Activated naive CD4-positive, alpha-beta T cell treated with anti-CD3 and anti-CD28 coated beads, Interleukin-2, amount 50 U/mL, for 72 hours (primary cell): ENCODE data around the gene SF3B3. TPM values are rescaled to one million over a fixed set of nuclear protein-coding genes. Genes with fewer than 3 reads are reported as not detected.

Experiments
- ATAC-seq, 2 donors: fragments of 150-1000 bp; cut with Tn5 transposase; 2 replicates each; pipeline ENCODE4 v1.10.0; 2021; ENCODE audit warnings: mild to moderate bottlenecking in 2 of 2, moderate library complexity in 2 of 2
- DNase-seq, 2 donors: peaks; one replicate each; pipeline ENCODE4 v3.0.0; 2021 to 2022; ENCODE audit warnings: low spot score in 2 of 2
- H3K27ac Mint-ChIP-seq, 2 donors: one replicate each; pipeline ENCODE4 v1.8.0; 2022; ENCODE audit warnings: mild to moderate bottlenecking in 2 of 2, mixed read lengths in 2 of 2
- H3K36me3 Mint-ChIP-seq, 2 donors: one replicate each; pipeline ENCODE4 v1.8.0; 2022; ENCODE audit warnings: mixed read lengths in 2 of 2
- H3K9me3 Mint-ChIP-seq, 2 donors: one replicate each; pipeline ENCODE4 v1.8.0; 2022; ENCODE audit warnings: mixed read lengths in 2 of 2
- total RNA-seq, 2 donors: library from RNA; stranded (reverse); gene quantifications; one replicate each; pipeline ENCODE4 v1.2.3, GENCODE V29; 2022

SF3B3 gene
- 100 to 1,000 TPM; 308 to 543 TPM for total RNA-seq

GRCh38 chr16:70523743-70524398 lies at the start of gene SF3B3:
SF3B3 (plus strand) TSS chr16:70523816; CDS start chr16:70526657, 2,841 bp downstream.
- DNase-seq (peak; percentile 67 to 79), ATAC-seq (peak; percentile 67 to 74)
- no peaks in the 10 kb centered on the region for H3K9me3 Mint-ChIP-seq
- H3K27ac Mint-ChIP-seq, result peak within 1 kb of the TSS; percentile 99 to 100
- H3K36me3 Mint-ChIP-seq, result peaks cover 53 to 60% of the 10 kb centered on the region in 2 donors

- Mint-ChIP-seq H3K27ac (peak overlapping the region in 1 of 2 donors; percentile 75), H3K9me3 (no peaks in the 10 kb centered on the region), H3K36me3 (no peaks in the 10 kb centered on the region)
- ATAC-seq, result no peak
- DNase-seq, result no peak
Observed at GRCh38 chr16:70474320-70475053, 49.1 kb upstream of the SF3B3 start.

GRCh38 chr16:70475054-70475871 lies 48.4 kb upstream of the SF3B3 start:
- DNase-seq, result no peak
- ATAC-seq, result no peak
- no peaks in the 10 kb centered on the region for H3K36me3 Mint-ChIP-seq
- H3K27ac Mint-ChIP-seq, result peak overlapping the region in 1 of 2 donors; percentile 90
- no peaks in the 10 kb centered on the region for H3K9me3 Mint-ChIP-seq

DNA sequence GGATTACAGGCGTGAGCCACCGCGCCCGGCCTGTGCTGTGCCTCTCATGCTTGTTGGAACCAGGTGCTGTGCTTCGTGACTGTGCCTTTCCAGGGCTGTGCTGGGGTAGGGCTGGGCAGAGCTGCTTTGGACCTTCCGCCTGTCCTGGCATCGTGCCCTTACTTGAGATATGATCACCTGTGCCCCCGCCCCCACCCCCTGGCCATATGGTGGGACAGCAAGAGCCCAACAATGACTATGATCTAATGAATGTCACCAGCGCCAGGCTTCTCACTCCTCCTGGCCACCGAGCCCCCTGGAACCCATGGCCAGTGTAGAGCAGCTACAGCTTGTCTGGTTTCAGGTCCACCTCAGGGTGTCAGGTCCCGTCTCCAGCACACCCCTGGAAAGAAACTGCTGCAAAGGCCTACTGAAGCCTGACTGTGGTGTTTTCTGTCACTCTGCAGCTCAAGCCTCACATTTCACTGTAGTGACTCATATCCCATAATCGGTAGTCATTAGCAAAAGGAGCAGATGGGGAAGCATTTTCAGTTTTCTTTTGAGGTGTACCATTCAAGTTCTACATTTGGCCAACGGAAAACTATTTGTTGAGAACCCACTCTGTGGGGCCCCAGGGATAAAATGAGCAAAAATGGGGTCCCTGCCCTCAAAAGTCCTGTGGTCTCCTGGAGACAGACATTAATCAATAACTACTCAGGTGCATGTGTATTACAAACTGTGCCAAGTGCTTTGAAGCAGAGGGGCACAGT lies 47.2 kb upstream of the SF3B3 start:
- DNase-seq (peak; percentile 64 to 66), ATAC-seq (peak; percentile 94 to 97)
- Mint-ChIP-seq H3K36me3 (no peaks in the 10 kb centered on the region), H3K9me3 (no peaks in the 10 kb centered on the region), H3K27ac (peak overlapping the region; percentile 90 to 94)

- Mint-ChIP-seq H3K27ac (peak overlapping the region; percentile 55 to 90), H3K9me3 (no peaks in the 10 kb centered on the region), H3K36me3 (no peaks in the 10 kb centered on the region)
- ATAC-seq (no peak), DNase-seq (no peak)
Observed at GRCh38 chr16:70478169-70478568, 45.4 kb upstream of the SF3B3 start.

- Mint-ChIP-seq H3K27ac (no peak overlapping the region), H3K9me3 (no peaks in the 10 kb centered on the region), H3K36me3 (no peaks in the 10 kb centered on the region)
- DNase-seq, result no peak
- no peak for ATAC-seq
Observed at GRCh38 chr16:70478912-70479341, 44.7 kb upstream of the SF3B3 start.

DNA sequence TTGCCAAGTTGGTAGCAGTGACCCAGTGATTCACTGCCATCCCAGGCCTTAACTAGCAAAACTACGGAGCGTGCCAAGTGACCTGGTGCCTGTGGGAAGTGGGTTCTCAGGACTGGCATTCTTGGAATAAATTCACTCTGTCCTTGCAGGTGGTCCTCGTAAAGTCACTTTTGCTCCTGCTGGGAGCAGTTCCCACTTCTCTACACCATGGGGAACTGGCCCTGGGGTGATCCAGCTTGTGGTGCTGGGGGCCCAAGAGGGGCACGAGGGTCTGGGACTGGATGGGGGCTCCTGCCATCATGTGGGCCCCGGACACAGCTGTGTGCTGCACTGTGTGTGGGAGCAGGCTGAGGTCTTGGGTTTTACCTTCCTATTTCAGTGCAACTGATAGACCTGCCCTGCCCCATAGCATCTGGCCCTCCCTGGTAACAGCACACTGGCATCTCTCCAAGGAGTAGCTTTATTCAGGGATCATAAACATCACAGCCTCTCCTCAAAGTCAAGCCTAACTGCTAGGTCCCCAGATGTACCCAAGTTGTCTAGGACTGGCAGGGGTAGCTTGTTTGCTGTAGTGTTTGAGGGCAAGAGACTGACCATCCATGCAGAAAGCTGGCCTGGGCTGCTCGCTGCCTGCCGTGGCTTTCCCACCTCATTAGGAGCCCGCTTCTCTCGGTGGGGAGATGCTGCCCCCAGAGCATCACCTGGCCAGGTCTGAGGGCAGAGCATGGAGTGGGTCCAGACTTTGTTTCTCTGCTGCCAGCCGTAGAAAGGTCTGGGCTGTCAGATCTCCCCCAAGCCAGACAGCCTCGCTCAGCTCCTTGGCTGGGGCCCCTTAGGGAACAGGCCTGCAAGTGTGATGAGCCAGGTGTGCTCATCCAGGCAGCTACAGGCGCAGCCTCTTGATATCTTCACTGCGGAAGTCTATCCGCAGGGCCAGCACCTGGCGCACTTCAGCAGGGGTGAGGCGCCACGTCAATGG lies 43.2 kb upstream of the SF3B3 start:
- H3K27ac Mint-ChIP-seq, result peak overlapping the region in 1 of 2 donors; percentile 72
- ATAC-seq (no peak), DNase-seq (no peak)
- no peaks in the 10 kb centered on the region for H3K36me3 Mint-ChIP-seq
- no peaks in the 10 kb centered on the region for H3K9me3 Mint-ChIP-seq

GRCh38 chr16:70481929-70482536 lies 41.6 kb upstream of the SF3B3 start:
- ATAC-seq, result no peak
- Mint-ChIP-seq H3K36me3 (no peaks in the 10 kb centered on the region), H3K27ac (no peak overlapping the region), H3K9me3 (no peaks in the 10 kb centered on the region)
- DNase-seq, result no peak

- DNase-seq, result no peak
- Mint-ChIP-seq H3K36me3 (no peaks in the 10 kb centered on the region), H3K27ac (no peak overlapping the region), H3K9me3 (no peaks in the 10 kb centered on the region)
- no peak for ATAC-seq
Observed at GRCh38 chr16:70482624-70483023, 41.0 kb upstream of the SF3B3 start.

DNA sequence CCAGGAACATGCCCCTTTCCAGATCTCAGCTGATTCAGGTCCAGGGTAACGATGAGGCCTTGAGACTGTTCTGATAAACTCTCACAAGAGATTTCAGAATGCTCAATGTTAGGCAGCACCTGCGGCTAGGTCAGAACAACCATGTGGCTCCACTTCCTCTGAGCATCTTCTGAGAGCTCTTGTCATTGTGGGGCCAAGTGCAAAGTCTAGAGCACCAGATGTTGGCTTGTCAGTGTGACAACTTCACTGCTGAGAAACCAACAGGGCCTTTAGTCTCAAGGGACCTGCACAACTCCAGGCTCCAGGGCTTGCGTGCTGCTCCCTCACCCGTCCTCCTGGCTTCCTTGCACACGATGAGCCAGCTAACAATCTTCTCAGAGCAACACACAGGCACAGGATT lies 40.2 kb upstream of the SF3B3 start:
- no peaks in the 10 kb centered on the region for H3K9me3 Mint-ChIP-seq
- DNase-seq (no peak), ATAC-seq (no peak)
- H3K36me3 Mint-ChIP-seq, result no peaks in the 10 kb centered on the region
- H3K27ac Mint-ChIP-seq, result peak overlapping the region; percentile 30 to 88

- Mint-ChIP-seq H3K36me3 (no peaks in the 10 kb centered on the region), H3K9me3 (no peaks in the 10 kb centered on the region), H3K27ac (peak overlapping the region in 1 of 2 donors; percentile 81)
- ATAC-seq (no peak), DNase-seq (no peak)
Observed at GRCh38 chr16:70484867-70485266, 38.7 kb upstream of the SF3B3 start.

DNA sequence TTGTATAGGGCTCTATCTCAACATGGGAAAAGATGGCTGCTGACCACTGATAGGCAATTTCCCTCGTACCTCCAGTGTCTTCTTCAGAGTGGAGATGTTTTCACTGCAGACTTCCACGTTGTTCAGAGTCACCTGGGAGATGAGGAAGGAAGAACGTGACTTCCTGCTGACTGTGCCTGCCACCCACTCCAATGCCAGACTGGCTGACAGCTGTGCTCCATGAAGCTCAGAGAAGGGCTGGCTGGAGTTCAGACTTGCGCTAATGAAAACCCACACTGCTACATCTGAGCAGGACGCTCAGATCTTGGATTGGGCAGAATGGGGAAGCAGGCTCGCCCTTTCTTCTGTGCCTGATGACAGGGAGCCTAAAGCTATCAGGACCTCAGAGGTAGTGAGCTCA lies 33.4 kb upstream of the SF3B3 start:
- Mint-ChIP-seq H3K36me3 (no peaks in the 10 kb centered on the region), H3K27ac (peak overlapping the region in 1 of 2 donors; percentile 26), H3K9me3 (no peaks in the 10 kb centered on the region)
- ATAC-seq (no peak), DNase-seq (no peak)

DNA sequence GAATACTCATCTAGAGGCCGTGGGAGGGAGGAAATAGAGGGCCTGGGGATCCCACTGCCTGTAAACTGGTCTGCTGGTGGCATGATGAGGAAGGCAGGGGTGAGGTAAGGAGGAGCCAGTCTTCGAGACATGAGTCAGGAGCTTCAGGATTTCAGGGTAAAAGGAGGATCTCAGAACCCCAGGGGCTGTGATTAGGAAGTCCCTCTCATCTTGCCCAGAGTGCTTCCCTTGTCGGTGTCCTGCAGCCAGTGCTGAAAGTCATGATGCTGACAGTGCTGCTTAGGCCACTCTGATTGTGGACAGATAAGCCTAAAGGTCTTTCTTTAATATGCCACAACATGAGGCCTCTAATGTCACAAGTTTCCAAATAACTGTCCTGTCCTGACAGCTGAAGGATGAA lies 29.8 kb upstream of the SF3B3 start:
- DNase-seq (no peak), ATAC-seq (peak in 1 of 2 donors; percentile 15)
- Mint-ChIP-seq H3K27ac (peak overlapping the region; percentile 46 to 66), H3K36me3 (no peaks in the 10 kb centered on the region), H3K9me3 (no peaks in the 10 kb centered on the region)

GRCh38 chr16:70494202-70494770 lies 29.3 kb upstream of the SF3B3 start:
- H3K27ac Mint-ChIP-seq, result peak overlapping the region; percentile 25 to 46
- no peaks in the 10 kb centered on the region for H3K36me3 Mint-ChIP-seq
- DNase-seq, result no peak
- no peaks in the 10 kb centered on the region for H3K9me3 Mint-ChIP-seq
- ATAC-seq, result peak; percentile 29 to 69

DNA sequence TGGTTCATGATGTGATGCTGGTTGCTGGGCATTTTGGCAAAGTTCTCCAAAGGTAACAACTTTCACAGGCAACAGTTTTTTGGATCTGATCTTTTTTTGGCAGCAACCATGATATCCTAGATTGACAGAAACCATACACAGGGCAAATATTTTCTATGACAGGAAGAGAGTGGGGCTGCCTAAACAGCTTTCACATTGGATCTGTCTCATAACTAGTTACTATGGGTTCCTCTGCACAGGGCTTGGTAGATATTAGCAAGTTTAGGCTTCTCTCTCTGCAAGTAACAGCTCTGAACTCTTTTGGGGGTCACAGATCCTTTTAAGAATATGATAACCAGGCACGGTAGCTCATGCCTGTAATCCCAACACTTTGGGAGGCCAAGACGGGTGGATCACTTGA lies 28.8 kb upstream of the SF3B3 start:
- Mint-ChIP-seq H3K36me3 (no peaks in the 10 kb centered on the region), H3K9me3 (no peaks in the 10 kb centered on the region), H3K27ac (peak overlapping the region; percentile 25 to 46)
- ATAC-seq (peak in 1 of 2 donors; percentile 59), DNase-seq (no peak)
